Suprapubic skin (tissue), 4 donors: ENCODE measurements around the gene SPO11. TPM values are rescaled to one million over a fixed set of nuclear protein-coding genes. Genes with fewer than 3 reads are reported as not detected.
A peak's percentile ranks its signal among the peaks of the same experiment; 100 is the strongest.

Experiments
- DNase-seq, 2 donors: peaks; one replicate each; pipeline ENCODE4 v3.0.0-alpha.2; 2019; ENCODE audit warnings: low spot score in 2 of 2
- H3K27ac ChIP-seq: fragments of 200-600 bp; sonication (generic); one replicate; pipeline ENCODE4 v1.5.1; 2019
- H3K27me3 ChIP-seq: fragments of 200-600 bp; sonication (generic); one replicate; pipeline ENCODE4 v1.5.1; 2019
- H3K36me3 ChIP-seq: fragments of 200-600 bp; sonication (generic); one replicate; pipeline ENCODE4 v1.5.1; 2019
- H3K4me1 ChIP-seq: fragments of 200-600 bp; sonication (generic); one replicate; pipeline ENCODE4 v1.5.1; 2019
- H3K4me3 ChIP-seq: fragments of 200-600 bp; sonication (generic); one replicate; pipeline ENCODE4 v1.5.1; 2019; ENCODE audit warnings: mild to moderate bottlenecking
- H3K9me3 ChIP-seq: fragments of 200-600 bp; sonication (generic); one replicate; pipeline ENCODE4 v1.5.1; 2019
- EP300 ChIP-seq: sonication (generic); formaldehyde crosslinking; IDR thresholded peaks from one replicate; pipeline ENCODE4 v1.6.1; 2017; ENCODE audit warnings: antibody characterized with exemption
- POLR2A ChIP-seq, 2 donors: fragments of 450-650 bp; IDR thresholded peaks; one replicate each; pipeline ENCODE4 v1.6.1; 2017; ENCODE audit warnings: antibody characterized with exemption in 2 of 2, mild to moderate bottlenecking in 2 of 2, moderate library complexity in 2 of 2
- POLR2AphosphoS5 ChIP-seq, 3 donors: sonication (generic); formaldehyde crosslinking; IDR thresholded peaks; one replicate each; pipeline ENCODE4 v1.6.1; 2017; ENCODE audit warnings: antibody characterized with exemption in 3 of 3
- WGBS: methylation state at CpG from one replicate; pipeline ENCODE4 v1.1.5; 2018; 5-methylcytosine and 5-hydroxymethylcytosine counted together
- total RNA-seq, 4 donors: library from RNA; depleted of rRNA; stranded (reverse); fragments of >200 nt; gene quantifications; one replicate each; pipeline ENCODE4 v1.1.0, GENCODE V29; 2016
- TF ChIP-seq, protein P1 (sequence below), 2 donors: fragments of 200-600 bp in 1 of 2; fragments of 450-650 bp in 1 of 2; sonication (generic) in 1 of 2; IDR thresholded peaks; one replicate each; pipeline ENCODE4 v1.5.1; 2016 to 2019; ENCODE audit warnings: antibody characterized with exemption in 2 of 2, mild to moderate bottlenecking in 1 of 2, moderate library complexity in 1 of 2

Gene SPO11
- total RNA-seq, 4 donors from 2014 or later, result not detected

DNA sequence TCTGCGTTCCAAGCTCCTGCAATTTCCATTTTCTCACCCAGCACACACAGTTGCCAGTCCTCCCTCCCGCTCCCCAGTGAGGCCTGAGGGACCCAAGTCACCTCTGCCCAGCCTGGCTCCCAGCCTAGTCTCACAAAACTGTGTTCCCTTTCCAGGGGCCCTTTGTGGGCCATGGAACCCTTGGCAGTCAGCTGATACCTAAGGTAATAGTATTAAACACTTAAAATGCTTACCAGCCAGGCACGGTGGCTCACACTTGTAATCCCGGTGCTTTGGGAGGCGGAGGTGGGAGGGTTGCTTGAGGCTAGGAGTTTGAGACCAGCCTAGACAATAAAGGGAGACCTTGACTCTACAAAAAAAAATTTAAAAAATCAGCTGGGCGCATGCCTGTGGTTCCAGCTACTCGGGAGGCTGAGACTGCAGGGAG lies 58.4 kb downstream of the SPO11 start:
- Histone ChIP-seq H3K36me3 (peaks cover 11% of the 10 kb centered on the region), H3K27me3 (no peaks in the 10 kb centered on the region), H3K4me1 (peaks cover 38% of the 10 kb centered on the region), H3K9me3 (no peaks in the 10 kb centered on the region), H3K4me3 (no peak overlapping the region), H3K27ac (no peak overlapping the region)
- peak in 1 of 2 donors; percentile 65 for DNase-seq
- TF ChIP-seq POLR2AphosphoS5 (IDR thresholded peaks at IDR 0.05), result no peak
- TF ChIP-seq, protein P1, sequence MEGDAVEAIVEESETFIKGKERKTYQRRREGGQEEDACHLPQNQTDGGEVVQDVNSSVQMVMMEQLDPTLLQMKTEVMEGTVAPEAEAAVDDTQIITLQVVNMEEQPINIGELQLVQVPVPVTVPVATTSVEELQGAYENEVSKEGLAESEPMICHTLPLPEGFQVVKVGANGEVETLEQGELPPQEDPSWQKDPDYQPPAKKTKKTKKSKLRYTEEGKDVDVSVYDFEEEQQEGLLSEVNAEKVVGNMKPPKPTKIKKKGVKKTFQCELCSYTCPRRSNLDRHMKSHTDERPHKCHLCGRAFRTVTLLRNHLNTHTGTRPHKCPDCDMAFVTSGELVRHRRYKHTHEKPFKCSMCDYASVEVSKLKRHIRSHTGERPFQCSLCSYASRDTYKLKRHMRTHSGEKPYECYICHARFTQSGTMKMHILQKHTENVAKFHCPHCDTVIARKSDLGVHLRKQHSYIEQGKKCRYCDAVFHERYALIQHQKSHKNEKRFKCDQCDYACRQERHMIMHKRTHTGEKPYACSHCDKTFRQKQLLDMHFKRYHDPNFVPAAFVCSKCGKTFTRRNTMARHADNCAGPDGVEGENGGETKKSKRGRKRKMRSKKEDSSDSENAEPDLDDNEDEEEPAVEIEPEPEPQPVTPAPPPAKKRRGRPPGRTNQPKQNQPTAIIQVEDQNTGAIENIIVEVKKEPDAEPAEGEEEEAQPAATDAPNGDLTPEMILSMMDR (IDR thresholded peaks at IDR 0.05), result no peak
- no peak for TF ChIP-seq EP300
- TF ChIP-seq POLR2A (IDR thresholded peaks at IDR 0.05), result no peak
- WGBS, result 79% methylated on average over 7 of the region's 7 CpGs

DNA sequence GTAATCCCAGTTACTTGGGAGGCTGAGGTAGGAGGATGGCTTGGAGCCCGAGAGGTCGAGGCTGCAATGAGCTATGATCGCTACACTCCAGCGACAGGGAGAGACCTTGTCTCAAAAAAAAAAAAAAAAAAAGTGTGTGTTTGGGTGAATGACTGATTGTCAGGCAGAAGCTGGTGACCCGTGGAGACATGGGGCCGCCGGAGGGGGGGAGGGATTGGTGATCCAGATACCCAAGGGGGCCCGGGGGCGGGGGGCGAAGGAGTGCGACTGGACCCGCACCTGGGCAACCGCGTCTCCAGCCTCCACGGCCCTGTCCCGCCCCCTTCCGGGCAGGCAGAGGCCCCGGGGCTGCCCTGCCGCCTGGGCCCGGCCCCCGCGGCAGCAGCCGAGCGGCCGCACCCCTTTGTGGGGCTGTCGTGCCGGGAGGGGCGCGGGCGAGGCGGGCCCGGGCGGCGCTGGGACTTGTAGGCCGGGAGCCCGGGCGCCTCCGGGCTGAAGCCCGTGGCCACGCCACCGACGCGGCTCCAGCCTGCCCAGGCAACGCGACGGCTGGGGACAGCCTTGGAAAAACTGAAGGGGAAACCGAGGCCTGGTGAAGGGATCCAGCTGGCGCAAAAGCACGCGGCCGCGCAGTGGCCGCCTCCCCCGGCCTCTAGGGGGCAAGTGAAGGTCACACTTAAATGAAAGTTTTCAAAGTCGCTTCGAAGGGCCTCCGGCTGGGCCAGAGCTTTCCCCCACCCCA lies 59.5 kb downstream of the SPO11 start:
- DNase-seq, result peak in 1 of 2 donors; percentile 84
- Histone ChIP-seq H3K9me3 (no peaks in the 10 kb centered on the region), H3K36me3 (peaks cover 11% of the 10 kb centered on the region), H3K4me3 (peak overlapping the region; percentile 48), H3K27ac (peak overlapping the region; percentile 67), H3K27me3 (no peaks in the 10 kb centered on the region), H3K4me1 (peaks cover 47% of the 10 kb centered on the region)
- WGBS, result 22% methylated on average over 16 of the region's 57 CpGs
- no peak for TF ChIP-seq EP300
- TF ChIP-seq, protein P1 (IDR thresholded peaks at IDR 0.05), result peak in 1 of 2 donors; percentile 30

DNA sequence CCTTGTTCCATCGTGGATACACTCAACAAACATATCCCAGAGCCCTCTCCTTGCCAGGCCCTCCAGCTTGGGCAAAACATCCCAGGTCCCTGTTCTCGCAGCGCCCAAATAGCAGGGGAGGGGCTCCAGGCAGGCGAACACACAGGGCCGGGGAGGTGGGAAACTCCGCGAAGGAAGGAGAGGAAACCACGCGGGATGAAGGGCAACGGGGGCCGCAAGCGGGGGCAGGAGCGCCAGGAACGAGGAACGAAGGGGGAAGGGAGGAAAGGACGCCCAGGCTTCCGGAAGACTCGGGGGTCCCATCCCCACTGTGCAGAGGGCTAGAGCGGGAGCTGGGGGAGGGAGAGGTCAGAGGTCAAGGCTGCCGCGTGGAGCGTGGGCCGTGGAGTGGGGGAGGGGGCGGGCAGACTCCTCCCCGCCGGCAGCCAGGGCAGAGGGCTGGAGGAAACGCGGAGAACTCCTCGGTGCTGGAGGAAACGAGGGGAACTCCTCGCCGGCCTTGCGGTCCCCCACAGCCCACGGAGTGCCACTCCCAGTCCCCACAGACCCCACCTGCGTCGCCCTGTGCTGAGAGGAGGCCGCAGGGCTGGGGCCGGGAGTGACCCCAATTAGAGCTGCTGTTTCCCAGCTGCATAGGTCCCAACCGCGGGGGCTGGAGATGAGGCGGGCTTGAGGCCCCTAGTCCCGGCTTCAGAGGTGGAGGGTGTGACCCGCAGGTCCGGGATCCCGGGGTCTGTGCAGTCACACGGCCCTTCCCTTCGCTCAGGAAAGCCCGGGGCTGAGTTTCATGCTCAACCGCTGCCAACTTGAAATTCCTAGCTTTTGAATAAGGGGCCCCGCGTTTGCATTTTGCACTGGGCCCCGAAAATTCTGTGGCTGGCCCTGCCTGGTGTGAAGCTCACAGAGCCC lies 60.3 kb downstream of the SPO11 start:
- H3K9me3 ChIP-seq, result no peaks in the 10 kb centered on the region
- WGBS, result 30% methylated on average over 43 of the region's 52 CpGs
- H3K4me3 ChIP-seq, result peak overlapping the region; percentile 48
- H3K4me1 ChIP-seq, result peaks cover 54% of the 10 kb centered on the region
- H3K36me3 ChIP-seq, result peaks cover 8% of the 10 kb centered on the region
- DNase-seq, result peak in 1 of 2 donors; percentile 77
- peak overlapping the region; percentile 67 for H3K27ac ChIP-seq
- no peaks in the 10 kb centered on the region for H3K27me3 ChIP-seq
- TF ChIP-seq EP300, result no peak
- TF ChIP-seq, protein P1 (IDR thresholded peaks at IDR 0.05), result no peak
- TF ChIP-seq POLR2AphosphoS5 (IDR thresholded peaks at IDR 0.05), result no peak
- no peak for TF ChIP-seq POLR2A (IDR thresholded peaks at IDR 0.05)

DNA sequence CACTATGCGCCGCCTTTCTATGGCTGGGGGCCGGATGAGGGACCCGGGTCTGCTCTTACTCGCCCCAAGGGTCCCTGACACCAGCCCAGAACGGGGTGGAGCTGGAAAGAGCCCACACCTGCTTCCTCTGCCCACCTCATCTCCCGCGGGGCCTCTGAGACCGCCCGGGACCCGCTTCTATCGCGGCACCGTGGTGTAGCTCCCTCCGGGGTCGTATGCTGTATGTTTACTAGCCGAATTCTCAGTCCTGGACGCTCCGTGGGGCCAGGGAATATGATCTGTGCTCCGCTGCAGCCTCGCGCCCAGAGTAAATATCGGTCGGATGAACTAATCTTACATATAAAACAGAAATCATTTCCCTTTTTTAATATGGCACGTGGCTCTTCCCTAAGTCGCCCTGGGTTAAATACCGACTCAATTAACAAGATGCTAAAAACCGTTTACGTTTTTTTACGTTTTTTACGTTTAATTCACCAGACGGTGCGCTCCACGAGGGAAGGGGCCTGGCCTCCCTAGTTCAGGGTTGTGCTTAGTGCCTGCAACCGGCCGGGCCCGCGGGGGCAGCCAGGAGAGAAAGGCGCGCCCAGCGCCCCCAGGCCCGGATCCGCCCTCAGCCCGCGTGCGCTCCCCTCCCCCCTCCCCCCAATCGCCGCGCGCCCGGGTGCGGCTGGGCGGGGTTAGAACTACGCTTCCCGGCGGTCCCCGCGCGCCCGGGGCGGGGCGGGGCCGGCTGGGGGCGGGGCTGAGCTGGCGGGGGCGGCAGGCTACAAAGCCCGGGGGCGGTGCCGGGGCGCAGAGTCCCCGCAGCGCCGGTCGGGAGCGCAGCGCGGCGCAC lies 61.2 kb downstream of the SPO11 start, which contains the start of gene RBM38:
Gene RBM38, plus strand, starts transcription at position 793 of the 835 bp plus-strand sequence. CDS start 186 bp downstream, outside the sequence.
- peaks cover 6% of the 10 kb centered on the region for H3K36me3 ChIP-seq
- 42% methylated on average over 31 of the region's 78 CpGs for WGBS
- no peak for DNase-seq
- H3K9me3 ChIP-seq, result no peaks in the 10 kb centered on the region
- peak within 1 kb of the TSS; percentile 79 for H3K4me3 ChIP-seq
- peaks cover 60% of the 10 kb centered on the region for H3K4me1 ChIP-seq
- H3K27me3 ChIP-seq, result no peaks in the 10 kb centered on the region
- peak within 1 kb of the TSS; percentile 67 for H3K27ac ChIP-seq
- TF ChIP-seq EP300 (no peak), POLR2AphosphoS5 (IDR thresholded peaks at IDR 0.05) (no peak), POLR2A (IDR thresholded peaks at IDR 0.05) (no peak)
- TF ChIP-seq, protein P1 (IDR thresholded peaks at IDR 0.05), result no peak
